Liver (tissue), 9 donors: ENCODE measurements around the gene ZNF557. TPM values are rescaled to one million over a fixed set of nuclear protein-coding genes. Genes with fewer than 3 reads are reported as not detected.

Experiments used
- DNase-seq: peaks from one replicate; pipeline ENCODE4 v3.0.0-alpha.2; 2017; ENCODE audit warnings: low spot score
- H3K27ac ChIP-seq, 2 donors: one replicate each; pipeline ENCODE4 v1.7.0; 2013; ENCODE audit warnings: inconsistent platforms in 2 of 2, low read length in 2 of 2, control low read depth in 1 of 2, low read depth in 1 of 2, mild to moderate bottlenecking in 1 of 2
- H3K27me3 ChIP-seq, 4 donors: one replicate each; pipeline versions ENCODE4 v1.6.1 to v1.7.0; 2013; ENCODE audit warnings: low read length in 3 of 4, inconsistent platforms in 1 of 4, mild to moderate bottlenecking in 1 of 4, moderate library complexity in 1 of 4; ENCODE audit not compliant: control insufficient read depth in 4 of 4, insufficient read depth in 4 of 4
- H3K36me3 ChIP-seq, 4 donors: one replicate each; pipeline versions ENCODE4 v1.6.1 to v1.7.0; 2013; ENCODE audit warnings: low read length in 3 of 4, mild to moderate bottlenecking in 3 of 4, low read depth in 1 of 4, moderate library complexity in 1 of 4; ENCODE audit not compliant: control insufficient read depth in 4 of 4, insufficient read depth in 3 of 4
- H3K4me1 ChIP-seq, 4 donors: one replicate each; pipeline versions ENCODE4 v1.6.1 to v1.7.0; 2013; ENCODE audit warnings: low read length in 3 of 4, mild to moderate bottlenecking in 3 of 4, moderate library complexity in 1 of 4; ENCODE audit not compliant: control insufficient read depth in 4 of 4, insufficient read depth in 4 of 4
- H3K4me3 ChIP-seq, 3 donors: one replicate each; pipeline versions ENCODE4 v1.6.1 to v1.7.0; 2013; ENCODE audit warnings: low read length in 3 of 3, control low read depth in 1 of 3, low read depth in 1 of 3, mild to moderate bottlenecking in 1 of 3
- H3K9ac ChIP-seq, 2 donors: one replicate each; pipeline ENCODE4 v1.7.0; 2013; ENCODE audit warnings: low read length in 2 of 2, mild to moderate bottlenecking in 2 of 2, moderate library complexity in 2 of 2, control low read depth in 1 of 2, low read depth in 1 of 2
- H3K9me3 ChIP-seq, 4 donors: one replicate each; pipeline versions ENCODE4 v1.6.1 to v1.7.0; 2013; ENCODE audit warnings: low read length in 3 of 4; ENCODE audit not compliant: control insufficient read depth in 4 of 4
- ATF3 ChIP-seq: IDR thresholded peaks from 2 replicates; pipeline ENCODE4 v1.6.1; 2016; ENCODE audit warnings: antibody characterized with exemption
- CTCF ChIP-seq: fragments of 150-350 bp; IDR thresholded peaks from 2 replicates; pipeline ENCODE4 v1.5.1; 2017; ENCODE audit warnings: improper control_type of control experiment, low read depth, low read length; ENCODE audit not compliant: missing input control
- EGR1 ChIP-seq, 2 donors: IDR thresholded peaks; 2 replicates each; pipeline ENCODE4 v1.6.1; 2016 to 2018; ENCODE audit warnings: antibody characterized with exemption in 2 of 2, low read depth in 2 of 2
- FOXA1 ChIP-seq: IDR thresholded peaks from 2 replicates; pipeline ENCODE4 v1.6.1; 2016; ENCODE audit warnings: antibody characterized with exemption
- FOXA2 ChIP-seq: IDR thresholded peaks from 2 replicates; pipeline ENCODE4 v1.6.1; 2016; ENCODE audit warnings: antibody characterized with exemption
- HNF4A ChIP-seq, 2 donors: conservative IDR thresholded peaks; 2 replicates each; pipeline ENCODE4 v1.6.1; 2016; ENCODE audit warnings: antibody characterized with exemption in 2 of 2, mild to moderate bottlenecking in 2 of 2
- HNF4G ChIP-seq: IDR thresholded peaks from 2 replicates; pipeline ENCODE4 v1.6.1; 2016; ENCODE audit warnings: antibody characterized with exemption
- JUND ChIP-seq, 2 donors: IDR thresholded peaks; 2 replicates each; pipeline ENCODE4 v1.6.1; 2016; ENCODE audit warnings: antibody characterized with exemption in 2 of 2
- MAX ChIP-seq: IDR thresholded peaks from 2 replicates; pipeline ENCODE4 v1.6.1; 2016; ENCODE audit warnings: antibody characterized with exemption
- NR2F2 ChIP-seq: IDR thresholded peaks from 2 replicates; pipeline ENCODE4 v1.6.1; 2016; ENCODE audit warnings: antibody characterized with exemption
- RAD21 ChIP-seq, 2 donors: IDR thresholded peaks; 2 replicates each; pipeline ENCODE4 v1.6.1; 2016; ENCODE audit warnings: antibody characterized with exemption in 2 of 2, mild to moderate bottlenecking in 2 of 2
- REST ChIP-seq: IDR thresholded peaks from 2 replicates; pipeline ENCODE4 v1.6.1; 2016; ENCODE audit warnings: antibody characterized with exemption, mild to moderate bottlenecking
- RXRA ChIP-seq, 2 donors: IDR thresholded peaks; 2 replicates each; pipeline ENCODE4 v1.6.1; 2017 to 2018; ENCODE audit warnings: antibody characterized with exemption in 2 of 2, mild to moderate bottlenecking in 1 of 2
- SP1 ChIP-seq: IDR thresholded peaks from 2 replicates; pipeline ENCODE4 v1.6.1; 2018; ENCODE audit warnings: antibody characterized with exemption, mild to moderate bottlenecking
- TAF1 ChIP-seq: conservative IDR thresholded peaks from 2 replicates; pipeline ENCODE4 v1.6.1; 2016; ENCODE audit warnings: antibody characterized with exemption, mild to moderate bottlenecking
- YY1 ChIP-seq: IDR thresholded peaks from 2 replicates; pipeline ENCODE4 v1.6.1; 2016; ENCODE audit warnings: antibody characterized with exemption, mild to moderate bottlenecking
- WGBS: extraction: QIAGEN DNeasy Blood & Tissue Kit; methylation state at CpG from one replicate; pipeline ENCODE4 v1.1.7; 2013; 5-methylcytosine and 5-hydroxymethylcytosine counted together
- polyA plus RNA-seq, 2 donors: library from polyadenylated mRNA; stranded (reverse) in 1 of 2; unstranded in 1 of 2; fragments of 200-250 nt in 1 of 2; fragments of >200 nt in 1 of 2; fragmentation: Nextera tagmentation in 1 of 2; extraction: Ambion mirVana in 1 of 2; gene quantifications; one replicate each; pipeline versions ENCODE4 v1.2.1 to v1.2.3, GENCODE V29; 2013 to 2015
- total RNA-seq, 2 donors: library from RNA; depleted of rRNA; stranded (reverse); fragments of >200 nt; gene quantifications; one replicate each; pipeline ENCODE4 v1.2.3, GENCODE V29; 2014
- donor health status: healthy.
- donor health status: healthy.
- donor health status: healthy.
- donor health status: healthy.
- donor health status: healthy.

Gene ZNF557
- total and polyA plus RNA-seq, 4 donors = 1.4 to 6.0 (median 3.8) TPM

GRCh38 chr19:7130043-7130442 is 60.5 kb downstream of the ZNF557 start:
- Histone ChIP-seq H3K36me3 (peaks cover 22 to 64% (median 46%) of the 10 kb centered on the region in 4 donors), H3K27me3 (no peaks in the 10 kb centered on the region), H3K27ac (no peak overlapping the region), H3K4me3 (no peak overlapping the region), H3K9me3 (peaks cover 0 to 7% (median 0%) of the 10 kb centered on the region in 4 donors), H3K4me1 (peaks cover 0 to 4% (median 0%) of the 10 kb centered on the region in 4 donors), H3K9ac (no peak overlapping the region)
- no peak for DNase-seq
- WGBS = 100% methylated on average over 1 of the region's 1 CpG
- no peak for TF ChIP-seq JUND (IDR thresholded peaks at IDR 0.05)
- no peak for TF ChIP-seq ATF3
- TF ChIP-seq HNF4A (conservative IDR thresholded peaks at IDR 0.05) = no peak
- no peak for TF ChIP-seq REST
- no peak for TF ChIP-seq HNF4G
- no peak for TF ChIP-seq RXRA (IDR thresholded peaks at IDR 0.05)
- TF ChIP-seq TAF1 = no peak
- TF ChIP-seq MAX = no peak
- TF ChIP-seq EGR1 (IDR thresholded peaks at IDR 0.05; ENCODE audit: low read depth in 2 of 2) = no peak
- no peak for TF ChIP-seq RAD21 (IDR thresholded peaks at IDR 0.05)
- TF ChIP-seq SP1 = no peak
- TF ChIP-seq CTCF = no peak
- TF ChIP-seq FOXA2 = no peak
- TF ChIP-seq FOXA1 = no peak

GRCh38 chr19:7132054-7132453 is 62.6 kb downstream of the ZNF557 start:
- no peak for DNase-seq
- H3K4me1 ChIP-seq = peaks cover 0 to 8% (median 3%) of the 10 kb centered on the region in 4 donors
- no peak overlapping the region for H3K27ac ChIP-seq
- H3K36me3 ChIP-seq = peaks cover 11 to 43% (median 31%) of the 10 kb centered on the region in 4 donors
- WGBS = 97% methylated on average over 16 of the region's 16 CpGs
- H3K27me3 ChIP-seq = no peaks in the 10 kb centered on the region
- H3K9me3 ChIP-seq = no peaks in the 10 kb centered on the region
- TF ChIP-seq YY1 (no peak), CTCF (no peak), JUND (IDR thresholded peaks at IDR 0.05) (no peak), TAF1 (no peak), NR2F2 (no peak), MAX (no peak), RXRA (IDR thresholded peaks at IDR 0.05) (no peak)
- H3K4me3 ChIP-seq = no peak overlapping the region
- no peak overlapping the region for H3K9ac ChIP-seq
